ENCODE data around the gene PARD3B.

Gene PARD3B

DNA sequence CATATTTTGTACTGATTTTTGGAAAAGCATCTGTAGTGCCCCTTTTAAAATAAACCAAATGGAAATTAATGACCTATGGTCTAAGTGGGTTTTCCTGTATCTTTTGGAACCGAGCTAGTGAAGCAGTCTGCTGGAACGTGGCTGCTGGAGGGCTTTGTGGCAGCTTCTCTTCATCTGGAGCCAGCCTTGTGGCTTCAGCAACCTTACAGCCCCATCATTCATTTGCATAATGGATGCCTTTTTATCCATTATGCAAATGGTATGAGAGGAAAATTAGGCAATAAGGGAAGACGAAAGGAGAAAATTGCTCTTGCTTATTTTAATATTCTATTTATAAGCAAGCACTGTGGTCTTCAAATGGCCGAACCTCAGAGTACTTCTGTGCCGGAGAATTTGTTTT, 421.0 kb downstream of the PARD3B start:
- DNase-seq (ENCODE audit: low read depth) = no peak

DNA sequence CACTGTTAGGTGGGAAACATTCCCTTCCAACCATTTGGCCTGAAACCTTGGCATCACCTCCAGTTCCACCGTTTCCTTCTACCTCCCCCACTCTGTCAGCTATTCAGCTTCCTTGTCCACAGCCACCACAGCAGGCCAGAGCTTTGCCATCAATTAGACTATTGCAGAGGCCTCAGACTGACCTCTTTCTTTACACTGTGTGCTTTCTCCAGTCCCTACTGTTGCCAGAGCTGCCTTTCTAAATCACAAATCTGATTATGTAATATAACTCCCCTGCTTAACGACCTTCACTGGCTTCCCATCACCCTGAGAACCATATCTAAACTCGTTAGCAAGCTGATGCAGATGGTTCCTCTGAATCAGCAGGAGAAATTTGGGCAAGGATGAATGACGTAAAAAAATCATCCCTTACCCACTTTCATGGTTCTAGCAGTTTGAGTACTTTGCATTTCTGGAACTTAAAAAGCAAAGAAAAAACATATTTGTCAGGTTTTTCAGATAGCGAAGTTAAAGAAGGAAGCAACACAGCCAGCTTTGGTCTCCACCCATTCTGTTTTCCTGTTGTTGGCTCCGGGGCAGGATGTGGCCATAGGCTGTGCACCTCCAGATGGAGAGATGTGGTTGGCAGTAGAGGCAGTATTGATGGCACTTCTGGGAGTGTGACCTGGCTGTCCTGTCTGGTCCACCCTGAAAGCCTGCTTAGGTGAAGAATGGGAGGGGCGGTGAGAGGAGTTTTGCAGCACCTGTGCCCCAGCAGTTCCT, 422.1 kb downstream of the PARD3B start:
- peak; percentile 4 for DNase-seq (ENCODE audit: low read depth)

GRCh38 chr2:204971206-204971907, 426.1 kb downstream of the PARD3B start:
- no peak for DNase-seq (ENCODE audit: low read depth)

- no peak for DNase-seq (ENCODE audit: low read depth)
Measured at GRCh38 chr2:204972161-204972560, 426.9 kb downstream of the PARD3B start.

DNA sequence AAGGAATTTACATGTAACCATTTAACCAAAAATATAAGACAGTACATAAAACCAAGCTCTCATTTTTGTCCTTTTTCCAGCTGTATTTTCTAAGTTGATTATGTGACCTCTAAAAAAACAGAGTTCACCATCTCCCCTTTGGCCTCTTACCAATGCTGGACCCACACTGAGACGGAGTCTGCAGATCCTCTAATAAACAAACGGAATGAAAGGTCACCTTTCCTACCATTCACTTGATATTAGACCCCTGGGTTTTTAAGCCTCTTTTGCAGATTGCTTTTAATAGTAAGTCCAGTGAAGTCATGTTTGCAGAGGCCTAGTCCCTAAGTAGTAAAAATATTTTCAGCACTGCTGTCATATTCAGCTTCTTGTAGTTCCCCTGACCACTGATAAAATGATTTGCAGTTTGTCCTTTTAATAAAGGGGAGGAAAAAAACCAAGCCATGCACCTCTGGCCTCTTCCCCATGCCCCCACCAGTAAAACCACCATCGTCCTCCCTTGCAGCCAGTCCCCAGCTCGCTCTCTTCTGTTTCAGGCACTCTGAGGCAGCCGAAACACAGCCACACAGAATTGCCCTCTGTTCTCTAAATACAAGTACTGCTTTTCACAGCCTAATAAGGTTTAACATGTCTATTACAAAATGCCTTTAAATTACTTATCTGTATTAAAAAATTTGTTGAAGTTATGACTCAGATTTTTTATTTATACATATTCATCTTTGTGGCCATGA, 427.5 kb downstream of the PARD3B start:
- no peak for DNase-seq (ENCODE audit: low read depth)

- DNase-seq (ENCODE audit: low read depth) = no peak
Measured at GRCh38 chr2:204973616-204974015, 428.3 kb downstream of the PARD3B start.

DNA sequence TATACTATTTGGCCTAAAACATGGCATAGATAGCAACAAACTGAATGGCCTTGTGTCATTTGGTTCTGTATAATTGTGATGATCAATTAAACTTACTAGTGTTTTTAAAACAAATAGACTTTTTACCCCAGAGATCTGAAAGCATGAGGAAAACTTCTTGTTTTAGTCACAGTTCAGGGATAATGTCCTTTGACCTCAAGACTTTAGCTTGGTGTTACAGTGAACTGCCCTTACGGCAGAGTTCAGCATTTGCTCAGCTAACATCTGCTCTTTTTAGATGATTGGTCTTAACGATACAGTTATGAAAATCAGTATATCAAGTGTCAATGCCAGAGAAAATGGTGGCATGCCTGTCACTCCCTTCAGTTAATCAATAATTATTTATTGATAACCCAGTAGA, 429.2 kb downstream of the PARD3B start:
- DNase-seq (ENCODE audit: low read depth) = no peak

GRCh38 chr2:204977914-204978313, 432.6 kb downstream of the PARD3B start:
- no peak for DNase-seq (ENCODE audit: low read depth)

DNA sequence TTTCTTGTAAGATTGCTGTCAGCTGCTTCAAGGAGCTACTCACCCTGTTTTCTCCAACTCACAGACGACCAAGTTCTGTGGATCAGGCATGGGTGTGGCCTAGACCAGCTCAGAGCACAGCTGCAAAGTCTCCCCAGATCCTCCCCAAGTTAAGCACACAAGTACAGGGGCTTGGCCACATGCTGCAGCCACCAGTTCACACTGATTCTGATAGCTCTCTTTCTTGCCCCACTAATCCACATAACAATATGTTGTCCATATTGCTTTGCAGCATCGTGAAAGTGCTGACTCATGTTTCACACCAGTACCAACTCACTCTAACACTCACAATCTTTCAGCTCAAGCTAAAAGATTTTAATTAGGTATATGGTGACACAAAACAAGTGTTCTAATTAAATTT, 437.0 kb downstream of the PARD3B start:
- no peak for DNase-seq (ENCODE audit: low read depth)

DNA sequence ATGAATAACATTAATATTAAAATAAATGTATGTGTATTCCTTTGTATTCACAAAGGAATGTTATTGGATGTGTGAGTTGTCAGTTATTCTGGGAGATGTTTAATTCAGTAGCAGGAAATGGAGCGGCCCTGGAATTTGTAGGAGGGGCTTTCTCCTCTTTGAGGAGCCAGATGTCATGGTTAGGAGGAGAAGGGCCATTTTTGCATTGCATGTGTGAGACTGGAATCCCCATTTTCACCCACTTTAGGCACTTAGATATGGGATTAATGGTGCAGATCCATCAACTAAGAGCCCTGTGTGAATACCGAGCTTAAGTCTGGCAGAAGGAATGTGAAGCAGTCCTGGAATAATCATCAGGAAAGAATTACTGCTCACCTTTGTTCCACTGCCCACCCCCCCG, 439.2 kb downstream of the PARD3B start:
- DNase-seq (ENCODE audit: low read depth) = no peak

GRCh38 chr2:204986641-204987040, 441.4 kb downstream of the PARD3B start:
- no peak for DNase-seq (ENCODE audit: low read depth)

DNA sequence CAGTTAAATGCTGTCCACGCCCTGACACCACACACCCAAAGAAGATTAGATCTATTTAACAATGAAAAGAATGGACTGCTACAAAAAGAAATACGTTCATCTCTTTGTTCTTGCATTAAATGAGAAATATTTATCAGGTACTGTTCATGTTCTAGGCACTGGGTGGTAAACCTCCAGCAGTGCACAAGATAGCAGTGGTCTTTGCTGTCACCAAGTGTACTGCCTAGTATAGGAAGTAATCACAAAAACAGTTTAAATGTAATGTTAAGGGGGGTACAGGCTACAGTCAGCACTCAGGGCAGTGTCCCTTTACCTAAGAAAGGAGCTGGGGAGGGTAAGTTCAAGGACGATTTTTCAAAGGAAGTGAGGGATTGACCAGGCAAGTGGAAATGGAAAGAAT, 443.6 kb downstream of the PARD3B start:
- no peak for DNase-seq (ENCODE audit: low read depth)

DNA sequence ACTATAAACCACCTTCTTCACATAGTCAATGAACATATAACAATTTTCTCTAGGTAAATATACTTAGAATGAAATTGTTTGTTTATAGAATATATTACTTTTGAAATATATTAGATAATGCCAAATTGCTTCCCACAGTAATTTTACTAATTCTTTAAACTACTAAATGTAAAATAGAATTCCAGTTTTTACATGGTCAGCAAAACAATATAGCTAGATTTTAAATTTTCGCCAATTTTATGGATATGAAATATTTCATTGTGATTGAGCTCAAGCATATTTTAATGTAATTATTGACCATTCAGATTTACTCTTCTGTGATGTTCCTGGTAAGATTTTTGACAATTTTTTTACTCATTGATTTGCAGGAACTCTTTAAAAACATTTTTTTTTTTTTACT, 444.6 kb downstream of the PARD3B start:
- no peak for DNase-seq (ENCODE audit: low read depth)

DNA sequence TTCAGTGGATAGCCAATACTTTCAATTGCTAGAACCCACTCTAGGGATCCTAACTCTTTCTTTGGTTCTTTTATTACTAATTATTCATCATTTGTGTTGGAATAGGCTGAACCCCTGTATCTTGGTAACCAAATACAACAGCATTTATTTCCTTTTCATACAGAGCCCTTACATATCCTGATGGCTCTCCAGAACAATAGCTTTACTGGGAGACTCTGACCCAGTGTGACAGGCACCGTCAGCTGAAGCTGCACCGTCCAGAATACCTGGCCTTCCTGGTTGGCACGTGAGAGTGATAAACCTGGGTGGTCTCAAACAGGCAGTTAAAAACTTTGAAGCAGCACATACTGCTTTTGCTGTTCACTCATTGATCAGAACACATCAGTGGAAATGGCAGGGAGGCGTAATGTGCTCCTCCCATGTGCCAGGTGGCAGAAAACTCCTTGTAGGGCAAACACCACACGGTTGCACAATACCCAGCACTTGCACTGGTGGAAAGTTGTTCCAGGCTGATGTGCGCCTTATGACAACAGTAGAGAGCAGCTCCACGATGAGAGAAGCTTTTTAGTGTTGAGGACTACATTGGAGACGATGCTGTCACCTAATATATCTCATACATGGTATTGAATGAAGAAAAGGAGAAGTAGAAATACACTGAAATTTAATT, 456.2 kb downstream of the PARD3B start:
- DNase-seq (ENCODE audit: low read depth) = no peak

DNA sequence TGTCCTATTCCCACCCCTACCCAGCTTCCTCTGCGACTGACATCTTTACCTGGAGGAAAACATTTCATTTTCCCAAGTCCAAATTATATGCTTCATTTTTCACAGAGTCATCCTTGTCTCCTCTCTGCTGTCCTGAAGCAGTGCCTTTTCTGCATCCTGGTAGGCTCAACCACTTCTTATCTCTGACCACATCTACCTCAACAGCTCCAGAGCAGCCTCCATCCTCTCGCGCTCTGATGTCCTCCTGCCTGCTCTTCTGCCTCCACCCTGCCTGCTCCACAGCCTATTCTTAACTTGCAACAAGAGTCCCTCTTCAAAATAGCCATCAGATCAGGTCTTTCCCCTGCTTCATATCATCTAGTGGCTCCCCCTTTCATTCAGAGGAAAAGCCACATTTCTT, 457.1 kb downstream of the PARD3B start:
- DNase-seq (ENCODE audit: low read depth) = no peak

GRCh38 chr2:205003288-205003687, 458.0 kb downstream of the PARD3B start:
- DNase-seq (ENCODE audit: low read depth) = no peak

DNA sequence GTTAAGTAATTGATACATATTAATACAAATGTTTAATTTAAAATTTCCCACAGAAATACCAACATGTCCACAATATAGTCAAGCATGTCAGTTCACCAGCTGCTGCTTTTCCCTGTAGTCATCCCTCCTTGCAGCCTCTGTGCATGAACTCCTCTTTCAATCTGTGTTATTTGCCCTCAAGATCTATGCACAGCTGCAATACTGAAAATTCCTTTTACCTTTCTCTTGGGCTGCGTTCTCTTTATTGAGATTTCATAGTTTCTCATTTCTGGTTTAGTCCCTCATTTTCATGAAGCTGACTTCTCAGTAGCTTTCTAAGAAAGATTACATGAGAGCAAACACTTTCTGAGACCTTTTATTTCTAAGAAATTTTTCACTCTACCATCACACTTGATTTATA, 464.9 kb downstream of the PARD3B start:
- no peak for DNase-seq (ENCODE audit: low read depth)

GRCh38 chr2:205011031-205011430, 465.8 kb downstream of the PARD3B start:
- DNase-seq (ENCODE audit: low read depth) = no peak

GRCh38 chr2:205012961-205013360, 467.7 kb downstream of the PARD3B start:
- no peak for DNase-seq (ENCODE audit: low read depth)

DNA sequence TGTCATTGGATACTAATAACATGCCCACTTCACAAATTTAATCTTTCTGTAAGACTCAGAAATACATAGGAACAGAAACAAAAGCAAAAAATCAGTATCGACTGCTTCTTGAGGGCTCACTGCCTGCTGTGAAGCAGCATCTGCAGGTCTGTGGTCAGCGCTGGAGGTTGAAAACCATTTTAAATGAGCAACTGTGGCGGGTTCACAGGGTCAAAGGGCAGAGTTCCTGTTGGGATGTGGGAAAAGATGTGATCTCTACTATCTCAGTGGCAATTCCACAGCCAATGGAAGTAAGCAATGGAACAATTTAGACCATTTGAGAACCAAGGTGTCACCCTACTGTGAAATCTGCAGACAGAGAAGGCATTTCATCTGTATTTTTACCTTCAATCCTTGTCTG, 468.3 kb downstream of the PARD3B start:
- DNase-seq (ENCODE audit: low read depth) = no peak

GRCh38 chr2:205014201-205014600, 468.9 kb downstream of the PARD3B start:
- no peak for DNase-seq (ENCODE audit: low read depth)

DNA sequence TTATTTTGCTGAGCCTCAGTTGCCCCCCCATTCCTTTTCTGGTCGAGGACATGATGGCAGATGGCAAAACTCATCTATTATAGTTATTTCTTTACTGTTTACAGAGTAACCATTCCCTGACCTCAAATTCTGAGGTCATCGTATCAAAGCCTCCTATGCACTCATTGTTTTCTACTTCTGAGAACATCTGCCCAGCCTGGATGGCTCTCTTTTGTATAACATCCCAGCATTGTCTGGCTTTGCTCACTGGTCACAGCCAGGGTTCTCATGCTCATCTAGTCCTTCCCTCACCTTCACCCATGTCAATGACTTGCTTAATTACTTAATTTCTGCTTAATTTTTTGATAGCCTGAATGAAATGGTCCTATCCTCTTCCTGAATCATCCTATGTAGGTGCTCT, 472.1 kb downstream of the PARD3B start:
- DNase-seq (ENCODE audit: low read depth) = no peak

DNA sequence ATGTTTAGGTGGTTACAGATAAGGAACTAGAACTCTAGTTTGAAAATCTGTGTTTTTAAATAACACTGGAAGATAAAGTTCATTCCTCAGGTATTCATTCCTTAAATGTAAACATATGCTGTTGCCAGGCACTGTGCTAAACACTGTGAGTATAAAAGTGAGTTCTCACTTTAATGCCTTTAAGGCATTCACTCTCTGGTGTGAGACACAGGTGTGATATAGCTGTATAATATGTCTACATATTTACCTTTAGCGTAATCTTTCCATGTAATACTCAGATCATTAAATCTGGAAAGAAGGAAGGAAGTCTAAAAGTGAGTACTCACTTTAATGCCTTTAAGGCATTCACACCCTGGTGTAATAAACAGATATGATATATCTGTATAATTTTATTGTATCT, 472.6 kb downstream of the PARD3B start:
- DNase-seq (ENCODE audit: low read depth) = no peak
